Measurements from ENCODE around the gene KICS2. TPM values are rescaled to one million over a fixed set of nuclear protein-coding genes. Genes with fewer than 3 reads are reported as not detected.
A peak's percentile ranks its signal among the peaks of the same experiment; 100 is the strongest.

The KICS2 gene
- total RNA-seq (2021; fragmentation: NEBNext Ultra II Directional; extraction: Animal tissue kit (Norgen Biotek cat#: 25700)) = 1 to 10 TPM; 3.7 to 5.8 (median 5.0) TPM
- long read RNA-seq, full-length matches to known transcripts = 3 of 7 reads
- long read RNA-seq, partial matches to known transcripts = 0 of 7 reads
- long read RNA-seq, other reads (novel, unspliced or antisense) = 4 of 7 reads

DNA sequence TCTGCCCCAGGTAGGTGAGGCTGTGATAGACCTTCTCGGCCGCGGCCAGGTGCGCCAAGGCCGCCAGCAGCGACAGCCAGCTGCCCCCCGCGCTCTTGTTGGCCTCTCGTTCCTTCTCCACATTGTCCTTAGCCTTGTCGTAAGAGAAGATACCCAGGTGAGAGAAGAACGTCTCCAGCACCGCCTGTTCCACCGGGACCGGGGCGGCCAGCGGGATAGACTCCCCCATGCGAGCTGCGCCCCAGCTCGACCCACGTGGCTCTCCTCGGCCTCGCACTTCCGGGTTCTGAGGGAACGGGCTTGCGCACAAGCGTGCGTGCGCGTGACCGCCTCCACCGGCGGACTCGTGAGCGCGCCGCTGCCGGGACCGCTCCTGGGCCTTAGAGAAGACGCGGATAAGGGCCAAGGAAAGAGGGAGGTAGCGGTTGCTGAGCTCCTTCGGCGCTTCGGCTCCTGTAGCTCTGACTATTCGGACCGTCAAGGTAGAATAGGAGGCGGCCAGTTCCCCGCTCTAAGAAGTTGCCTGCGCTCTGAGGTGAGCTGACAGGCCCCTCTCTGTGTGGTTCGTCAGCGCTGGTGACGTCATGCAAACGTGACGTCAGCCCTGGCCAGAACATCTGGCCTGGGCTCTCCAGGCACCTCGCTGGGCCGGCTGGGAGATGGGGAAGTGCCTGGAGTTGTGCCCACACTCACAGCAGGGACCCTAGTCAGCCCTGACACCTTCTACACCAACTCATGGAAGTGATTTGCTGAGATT is at the start of gene KICS2:
Gene KICS2 (minus strand): TSS at position 288 of the 757 bp plus-strand sequence. CDS start 59 bp downstream, at position 229.
- peak; percentile 86 for DNase-seq
- Mint-ChIP-seq H3K27ac (peak within 1 kb of the TSS; percentile 86), H3K27me3 (ENCODE audit: insufficient read depth) (peaks cover 4% of the 10 kb centered on the region), H3K4me3 (peak within 1 kb of the TSS; percentile 90), H3K4me1 (ENCODE audit: low read depth) (peaks cover 29% of the 10 kb centered on the region), H3K9me3 (no peaks in the 10 kb centered on the region), H3K36me3 (ENCODE audit: low read depth) (no peaks in the 10 kb centered on the region)
- TF ChIP-seq, protein P1, sequence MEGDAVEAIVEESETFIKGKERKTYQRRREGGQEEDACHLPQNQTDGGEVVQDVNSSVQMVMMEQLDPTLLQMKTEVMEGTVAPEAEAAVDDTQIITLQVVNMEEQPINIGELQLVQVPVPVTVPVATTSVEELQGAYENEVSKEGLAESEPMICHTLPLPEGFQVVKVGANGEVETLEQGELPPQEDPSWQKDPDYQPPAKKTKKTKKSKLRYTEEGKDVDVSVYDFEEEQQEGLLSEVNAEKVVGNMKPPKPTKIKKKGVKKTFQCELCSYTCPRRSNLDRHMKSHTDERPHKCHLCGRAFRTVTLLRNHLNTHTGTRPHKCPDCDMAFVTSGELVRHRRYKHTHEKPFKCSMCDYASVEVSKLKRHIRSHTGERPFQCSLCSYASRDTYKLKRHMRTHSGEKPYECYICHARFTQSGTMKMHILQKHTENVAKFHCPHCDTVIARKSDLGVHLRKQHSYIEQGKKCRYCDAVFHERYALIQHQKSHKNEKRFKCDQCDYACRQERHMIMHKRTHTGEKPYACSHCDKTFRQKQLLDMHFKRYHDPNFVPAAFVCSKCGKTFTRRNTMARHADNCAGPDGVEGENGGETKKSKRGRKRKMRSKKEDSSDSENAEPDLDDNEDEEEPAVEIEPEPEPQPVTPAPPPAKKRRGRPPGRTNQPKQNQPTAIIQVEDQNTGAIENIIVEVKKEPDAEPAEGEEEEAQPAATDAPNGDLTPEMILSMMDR (IDR thresholded peaks at IDR 0.05) = peak; percentile 31; the same call in 1 of the 2 replicates

DNA sequence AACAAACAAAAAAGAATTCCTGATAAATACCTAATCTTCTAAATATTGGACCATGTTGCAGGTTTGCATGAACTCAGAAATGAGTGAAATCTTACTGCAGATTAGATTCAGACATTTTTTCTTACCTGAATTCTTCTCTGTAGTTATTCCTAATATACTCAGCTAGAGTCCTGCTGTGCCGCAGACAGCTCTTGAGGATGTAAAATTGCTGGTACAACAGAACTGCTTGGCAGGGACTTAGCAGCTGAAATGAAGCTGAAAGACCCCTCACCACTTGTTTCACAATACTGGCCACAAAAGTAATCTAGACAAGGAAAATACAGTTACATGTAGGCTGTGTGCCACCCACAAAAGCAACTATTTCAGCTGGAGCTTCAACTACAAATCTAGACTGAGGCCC is 48.3 kb upstream of the KICS2 start:
- H3K4me1 Mint-ChIP-seq (ENCODE audit: low read depth) = peaks cover 7% of the 10 kb centered on the region; the same call in 1 of the 2 replicates
- no peak for DNase-seq
- TF ChIP-seq, protein P1 (IDR thresholded peaks at IDR 0.05) = no peak
- H3K9me3 Mint-ChIP-seq = no peaks in the 10 kb centered on the region
- no peaks in the 10 kb centered on the region for H3K36me3 Mint-ChIP-seq (ENCODE audit: low read depth)
- H3K27ac Mint-ChIP-seq = no peak overlapping the region
- no peak overlapping the region for H3K4me3 Mint-ChIP-seq
- peaks cover 16% of the 10 kb centered on the region for H3K27me3 Mint-ChIP-seq (ENCODE audit: insufficient read depth)

DNA sequence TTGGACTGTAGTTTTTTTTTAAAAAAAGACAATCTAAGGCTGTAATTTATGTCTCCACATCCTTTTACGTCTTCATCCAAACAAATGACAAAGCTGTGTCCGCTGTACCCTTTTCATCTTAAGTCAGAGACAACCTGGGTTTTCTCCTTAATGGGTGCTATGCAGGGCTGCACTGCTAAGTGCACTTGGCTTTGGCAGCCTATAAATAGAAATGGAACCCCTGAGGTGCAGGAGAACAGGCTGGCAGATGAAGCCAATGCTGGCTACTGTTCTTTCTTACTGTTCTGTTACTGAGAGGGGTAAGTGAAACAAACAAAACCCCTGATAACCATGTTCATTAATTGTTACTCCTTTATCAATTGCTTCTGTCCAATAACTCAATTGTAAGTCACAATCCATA is 47.1 kb upstream of the KICS2 start:
- no peak overlapping the region for H3K4me3 Mint-ChIP-seq
- no peak for DNase-seq

DNA sequence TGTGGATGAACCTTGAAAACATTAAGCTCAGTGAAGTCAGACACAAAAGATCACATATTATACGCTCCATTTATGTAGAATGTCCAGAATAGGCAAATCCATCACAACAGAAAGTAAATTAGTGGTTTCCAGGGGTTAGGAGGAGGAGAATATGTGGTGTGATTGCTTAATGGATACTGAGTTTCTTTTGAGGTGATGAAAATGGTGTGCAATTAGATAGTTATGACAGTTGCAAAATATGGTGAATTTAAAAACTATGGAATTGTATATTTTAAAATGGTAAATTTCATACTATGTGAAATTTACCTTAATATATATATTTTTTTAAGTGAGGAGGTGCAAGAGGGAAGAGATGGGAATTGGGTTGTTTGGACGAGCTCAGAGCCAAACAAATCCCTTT is 46.3 kb upstream of the KICS2 start:
- H3K27ac Mint-ChIP-seq = no peak overlapping the region
- DNase-seq = no peak
- no peak overlapping the region for H3K4me3 Mint-ChIP-seq
- TF ChIP-seq, protein P1 (IDR thresholded peaks at IDR 0.05) = no peak
- H3K4me1 Mint-ChIP-seq (ENCODE audit: low read depth) = peaks cover 7% of the 10 kb centered on the region; the same call in 1 of the 2 replicates
- H3K9me3 Mint-ChIP-seq = no peaks in the 10 kb centered on the region
- H3K27me3 Mint-ChIP-seq (ENCODE audit: insufficient read depth) = peaks cover 16% of the 10 kb centered on the region
- no peaks in the 10 kb centered on the region for H3K36me3 Mint-ChIP-seq (ENCODE audit: low read depth)

More for the DNA sequence above, 47.1 kb upstream of the KICS2 start:
- Mint-ChIP-seq H3K27ac (no peak overlapping the region), H3K4me1 (ENCODE audit: low read depth) (peaks cover 7% of the 10 kb centered on the region; the same call in 1 of the 2 replicates), H3K27me3 (ENCODE audit: insufficient read depth) (peaks cover 16% of the 10 kb centered on the region), H3K9me3 (no peaks in the 10 kb centered on the region), H3K36me3 (ENCODE audit: low read depth) (no peaks in the 10 kb centered on the region)
- TF ChIP-seq, protein P1 (IDR thresholded peaks at IDR 0.05) = no peak

DNA sequence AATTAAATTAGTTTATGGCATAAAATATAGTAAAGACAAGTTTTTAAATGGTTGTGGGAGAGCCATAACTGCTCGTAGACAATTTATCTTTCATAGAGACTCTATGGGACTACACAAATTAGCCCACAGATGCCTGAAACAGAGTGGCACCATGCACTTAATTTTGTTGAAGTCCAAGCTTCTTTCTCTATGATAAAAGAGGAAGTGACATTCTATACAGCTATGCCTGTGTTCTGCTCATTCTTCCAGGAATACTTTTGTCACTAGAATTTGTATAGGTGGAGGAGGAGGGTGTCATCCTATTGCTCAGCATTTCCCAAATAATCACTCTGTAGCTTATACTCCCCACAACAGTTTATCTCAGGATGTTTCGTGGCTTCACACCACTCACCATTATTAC is 43.7 kb upstream of the KICS2 start:
- no peak overlapping the region for H3K4me3 Mint-ChIP-seq
- no peaks in the 10 kb centered on the region for H3K9me3 Mint-ChIP-seq
- no peak overlapping the region for H3K27ac Mint-ChIP-seq
- TF ChIP-seq, protein P1 (IDR thresholded peaks at IDR 0.05) = no peak
- no peak for DNase-seq
- H3K36me3 Mint-ChIP-seq (ENCODE audit: low read depth) = no peaks in the 10 kb centered on the region
- peaks cover 11% of the 10 kb centered on the region for H3K27me3 Mint-ChIP-seq (ENCODE audit: insufficient read depth)
- H3K4me1 Mint-ChIP-seq (ENCODE audit: low read depth) = peaks cover 7% of the 10 kb centered on the region; the same call in 1 of the 2 replicates
